IPS-20b (cell line): ENCODE measurements around the gene CARS1.

Source experiments
- H3K27ac ChIP-seq: one replicate; pipeline ENCODE4 v1.5.1; 2013; ENCODE audit warnings: low read length
- H3K27me3 ChIP-seq: 2 replicates; pipeline ENCODE4 v1.6.1; 2013; ENCODE audit warnings: mild to moderate bottlenecking, low read length, inconsistent platforms; ENCODE audit not compliant: insufficient read depth
- H3K36me3 ChIP-seq: 2 replicates; pipeline ENCODE4 v1.6.1; 2013; ENCODE audit warnings: low read depth, mild to moderate bottlenecking, inconsistent platforms, low read length, moderate library complexity; ENCODE audit not compliant: insufficient read depth
- H3K4me1 ChIP-seq: 2 replicates; pipeline ENCODE4 v1.6.1; 2013; ENCODE audit warnings: mild to moderate bottlenecking, control low read depth, inconsistent platforms, low read length, moderate library complexity; ENCODE audit not compliant: insufficient read depth
- H3K4me3 ChIP-seq: 2 replicates; pipeline ENCODE4 v1.5.1; 2013; ENCODE audit warnings: mild to moderate bottlenecking, low read length, inconsistent platforms
- H3K9ac ChIP-seq: 2 replicates; pipeline ENCODE4 v1.6.1; 2013; ENCODE audit warnings: low read depth, mild to moderate bottlenecking, inconsistent platforms, low read length, moderate library complexity
- H3K9me3 ChIP-seq: 2 replicates; pipeline ENCODE4 v1.6.1; 2013; ENCODE audit warnings: mild to moderate bottlenecking, low read depth, low read length, inconsistent platforms; ENCODE audit not compliant: insufficient read depth

CARS1 gene

DNA sequence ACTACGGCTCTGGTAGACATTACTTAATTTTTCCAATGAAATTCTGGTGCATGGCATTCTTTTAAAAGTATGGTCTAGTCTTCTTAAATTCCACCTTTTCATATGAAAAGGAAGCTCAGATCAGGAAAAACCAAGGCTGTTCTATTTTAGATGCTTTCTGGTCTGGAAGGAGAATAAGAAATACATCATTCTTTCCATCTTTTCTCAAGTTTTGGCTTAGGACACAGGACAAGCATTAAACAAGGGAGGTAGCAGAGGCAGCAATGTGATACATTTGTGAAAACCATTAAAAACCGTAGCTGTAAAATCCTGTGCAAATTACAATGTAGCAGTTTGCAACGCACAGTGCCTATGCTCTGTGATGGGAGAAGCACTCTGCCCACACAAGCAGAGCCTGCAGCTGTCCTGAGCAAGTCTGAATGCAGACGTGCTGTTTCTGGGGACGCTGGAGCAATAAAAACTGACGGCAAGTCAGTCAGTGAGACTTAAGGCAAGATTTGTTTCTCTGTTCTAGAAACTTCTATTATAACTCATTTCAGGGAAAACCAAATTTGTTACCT lies 88.8 kb downstream of the CARS1 start:
- Histone ChIP-seq H3K4me3 (no peak overlapping the region), H3K9ac (no peak overlapping the region), H3K4me1 (no peaks in the 10 kb centered on the region), H3K36me3 (peaks cover 97% of the 10 kb centered on the region), H3K27ac (no peak overlapping the region), H3K27me3 (no peaks in the 10 kb centered on the region), H3K9me3 (no peaks in the 10 kb centered on the region)

DNA sequence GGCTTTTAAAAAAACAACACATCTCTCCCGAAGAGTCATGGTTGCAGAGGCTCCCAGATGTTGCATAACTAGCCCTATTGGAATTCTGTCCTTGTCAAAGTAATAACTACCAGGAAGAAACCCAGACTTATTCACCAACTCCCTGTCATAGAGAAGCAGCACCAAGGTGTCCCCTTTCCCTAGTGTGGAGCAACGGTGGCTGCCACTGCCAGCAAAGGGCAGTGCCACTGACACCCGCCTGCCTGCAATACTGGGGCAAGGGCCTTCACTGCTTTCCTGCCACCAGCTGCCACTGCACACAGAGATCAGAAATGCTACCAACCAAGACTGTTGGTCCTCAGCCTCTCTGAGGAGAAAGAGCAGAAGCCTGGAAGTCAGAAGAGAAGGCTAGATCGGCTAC lies 92.4 kb downstream of the CARS1 start:
- Histone ChIP-seq H3K27ac (no peak overlapping the region), H3K27me3 (no peaks in the 10 kb centered on the region), H3K9me3 (no peaks in the 10 kb centered on the region), H3K36me3 (peaks cover 93% of the 10 kb centered on the region), H3K4me1 (peaks cover 3% of the 10 kb centered on the region), H3K4me3 (no peak overlapping the region), H3K9ac (no peak overlapping the region)

DNA sequence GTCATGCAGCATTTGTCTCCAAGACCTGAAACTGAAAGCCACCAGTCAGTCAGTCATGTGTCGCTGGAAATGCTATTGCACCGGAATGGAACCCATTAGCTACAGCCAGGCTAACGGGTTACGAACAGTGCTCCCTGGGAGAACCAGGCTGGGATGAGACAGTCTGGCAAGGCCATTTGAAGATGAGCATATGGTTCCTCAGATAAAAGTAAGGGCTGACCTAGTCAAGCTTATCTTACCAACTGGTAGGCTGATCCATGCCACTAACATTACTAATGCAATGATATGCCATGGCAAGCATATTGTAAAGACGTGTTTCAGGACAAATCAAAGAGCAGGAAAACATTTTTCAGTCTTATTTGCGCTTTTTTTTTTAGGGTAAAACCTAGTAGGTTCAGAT lies 93.5 kb downstream of the CARS1 start:
- Histone ChIP-seq H3K27me3 (no peaks in the 10 kb centered on the region), H3K9me3 (no peaks in the 10 kb centered on the region), H3K9ac (no peak overlapping the region), H3K27ac (no peak overlapping the region), H3K4me1 (peaks cover 3% of the 10 kb centered on the region), H3K36me3 (peaks cover 93% of the 10 kb centered on the region), H3K4me3 (no peak overlapping the region)

DNA sequence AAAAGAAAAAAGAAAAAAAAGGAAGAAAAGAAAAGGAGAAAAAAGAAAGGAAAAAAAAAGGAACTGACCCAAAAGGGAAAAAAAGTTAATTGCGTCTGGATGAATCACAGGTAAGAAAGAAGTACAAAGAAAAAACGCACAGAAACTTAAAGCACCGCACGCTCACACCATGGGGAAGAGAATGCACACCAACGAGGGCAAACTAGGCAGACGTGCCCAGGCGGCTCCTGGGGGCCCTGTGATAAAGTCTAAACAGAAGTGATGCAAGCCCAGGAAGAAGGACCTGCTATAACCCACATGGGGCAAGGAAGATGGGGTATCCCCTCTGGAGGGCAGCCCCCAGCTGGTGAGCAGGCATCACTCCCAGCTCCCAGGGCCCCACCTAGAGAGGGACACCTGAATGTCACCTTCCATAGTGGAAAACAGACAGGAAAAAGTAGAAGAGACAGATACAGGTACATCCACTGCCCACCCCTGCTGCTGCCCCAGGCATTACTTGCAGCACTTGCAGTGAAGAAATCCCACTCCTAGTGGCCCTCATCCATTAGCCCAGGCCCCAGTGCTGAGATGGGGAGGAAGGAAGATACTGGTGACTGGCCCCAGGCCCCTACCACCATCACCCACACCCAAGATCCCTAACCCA lies 94.0 kb downstream of the CARS1 start:
- Histone ChIP-seq H3K27me3 (no peaks in the 10 kb centered on the region), H3K36me3 (peaks cover 93% of the 10 kb centered on the region), H3K27ac (no peak overlapping the region), H3K9me3 (no peaks in the 10 kb centered on the region), H3K4me3 (no peak overlapping the region), H3K4me1 (peaks cover 3% of the 10 kb centered on the region), H3K9ac (no peak overlapping the region)

DNA sequence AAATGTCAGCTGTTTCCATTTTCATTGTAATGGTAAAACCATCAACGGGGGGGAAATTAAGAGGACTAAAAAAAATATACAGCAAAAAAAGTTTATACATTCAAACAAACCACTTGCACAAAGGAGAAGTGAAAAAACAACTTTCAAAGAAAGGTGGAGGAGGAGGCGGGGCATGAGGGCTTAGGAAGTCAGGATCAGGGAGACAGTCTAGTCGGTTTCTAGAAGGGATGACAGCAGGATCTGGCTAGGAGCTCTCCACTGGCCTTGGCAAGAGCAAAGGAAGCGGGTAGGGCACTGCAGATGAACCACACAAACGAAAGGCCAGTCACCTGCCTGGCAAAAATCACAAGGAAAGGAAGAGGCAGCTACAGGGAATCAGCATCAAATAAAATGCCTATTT lies 96.1 kb downstream of the CARS1 start:
- Histone ChIP-seq H3K27ac (no peak overlapping the region), H3K4me3 (no peak overlapping the region), H3K4me1 (peaks cover 3% of the 10 kb centered on the region), H3K9me3 (no peaks in the 10 kb centered on the region), H3K36me3 (peaks cover 96% of the 10 kb centered on the region), H3K27me3 (no peaks in the 10 kb centered on the region), H3K9ac (no peak overlapping the region)

DNA sequence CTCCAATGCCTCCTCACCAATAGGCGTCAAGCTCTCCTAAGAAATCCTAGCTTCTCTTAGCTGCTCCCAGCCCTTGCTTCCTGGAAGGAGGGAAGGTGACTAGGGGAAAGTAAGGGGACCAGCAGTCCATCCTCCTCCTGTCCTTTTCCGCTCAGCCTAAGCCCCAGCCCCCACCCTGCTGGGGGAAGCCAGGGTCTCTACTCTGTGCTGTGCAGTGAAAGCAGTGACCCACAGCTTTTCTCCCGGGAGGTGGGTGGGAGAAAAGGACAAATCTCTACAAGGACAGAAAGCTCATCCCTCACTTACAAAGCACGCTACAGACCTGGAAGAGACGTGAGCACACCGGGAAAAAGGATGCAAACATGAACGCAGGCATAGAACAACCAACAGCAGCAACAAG lies 97.1 kb downstream of the CARS1 start:
- no peak overlapping the region for H3K9ac ChIP-seq
- no peak overlapping the region for H3K27ac ChIP-seq
- no peaks in the 10 kb centered on the region for H3K9me3 ChIP-seq
- H3K36me3 ChIP-seq, result peaks cover 96% of the 10 kb centered on the region
- no peaks in the 10 kb centered on the region for H3K27me3 ChIP-seq
- H3K4me3 ChIP-seq, result no peak overlapping the region
- peaks cover 3% of the 10 kb centered on the region for H3K4me1 ChIP-seq

DNA sequence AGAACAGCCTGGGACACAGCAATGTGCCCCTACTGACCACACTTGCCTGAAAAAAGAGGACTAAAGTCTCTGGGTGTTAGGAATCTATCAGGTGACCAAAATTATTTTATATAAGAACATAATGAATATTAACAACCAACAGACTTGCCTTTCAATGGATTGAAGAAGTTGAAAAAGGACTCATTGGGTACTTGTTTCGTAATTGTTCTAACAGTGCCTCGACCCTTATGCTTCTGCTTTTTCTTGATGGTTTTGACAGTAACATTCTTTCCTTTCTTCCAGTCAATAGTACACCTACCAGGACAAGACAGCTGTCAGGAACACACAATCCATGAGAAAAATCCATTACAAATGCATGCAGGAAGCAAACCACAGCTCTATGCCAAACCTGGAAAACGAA lies 99.0 kb downstream of the CARS1 start:
- Histone ChIP-seq H3K9me3 (no peaks in the 10 kb centered on the region), H3K27ac (no peak overlapping the region), H3K4me3 (no peak overlapping the region), H3K9ac (no peak overlapping the region), H3K36me3 (peaks cover 96% of the 10 kb centered on the region), H3K4me1 (peaks cover 3% of the 10 kb centered on the region), H3K27me3 (no peaks in the 10 kb centered on the region)

DNA sequence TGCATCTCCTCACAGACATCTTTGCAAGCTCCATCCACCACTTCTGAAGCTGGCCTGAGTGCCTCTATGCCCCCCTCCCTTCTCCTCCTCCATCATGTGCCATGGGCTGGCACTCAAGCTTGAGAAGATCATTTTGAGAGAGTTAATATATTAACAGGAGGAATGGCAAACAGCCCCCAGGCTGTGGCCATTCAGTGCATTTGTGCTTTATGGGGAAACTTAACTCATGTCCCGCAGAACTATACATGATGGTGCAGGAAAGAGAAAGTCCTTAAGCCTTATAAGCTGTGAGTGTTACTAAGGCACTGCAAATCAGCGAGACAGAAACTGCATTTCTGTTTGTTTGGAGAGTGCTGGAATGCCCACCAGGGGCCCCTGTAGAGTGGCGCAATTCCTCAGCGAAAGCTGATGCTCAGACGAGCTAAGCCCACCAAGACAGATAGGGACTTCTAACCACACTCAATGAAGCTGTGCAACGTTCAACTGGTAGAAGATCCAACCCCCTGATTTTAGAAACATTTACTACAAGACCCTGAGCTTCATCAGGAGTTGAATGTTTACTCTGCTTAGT lies 101.2 kb downstream of the CARS1 start:
- H3K4me1 ChIP-seq, result no peaks in the 10 kb centered on the region
- no peak overlapping the region for H3K4me3 ChIP-seq
- no peak overlapping the region for H3K27ac ChIP-seq
- no peaks in the 10 kb centered on the region for H3K9me3 ChIP-seq
- peaks cover 100% of the 10 kb centered on the region for H3K36me3 ChIP-seq
- no peak overlapping the region for H3K9ac ChIP-seq
- no peaks in the 10 kb centered on the region for H3K27me3 ChIP-seq

DNA sequence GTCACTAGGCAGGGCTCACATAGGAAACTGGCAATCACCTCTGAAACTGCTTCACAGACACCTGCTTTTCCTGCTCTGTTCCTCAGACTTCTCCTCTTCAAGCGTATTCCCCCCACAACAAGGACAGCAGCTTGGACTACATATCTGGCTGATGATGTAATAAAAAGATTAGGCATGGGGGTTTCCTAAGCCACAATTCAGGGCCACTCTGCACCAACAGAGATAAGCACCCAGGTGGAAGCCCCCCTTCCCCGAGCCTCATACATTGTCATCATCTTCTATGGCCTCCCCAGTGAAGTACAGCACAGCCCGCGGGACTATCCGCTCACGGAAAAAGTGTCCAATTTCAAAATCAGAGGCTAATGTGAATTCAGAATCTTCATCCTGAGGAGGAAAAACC lies 103.0 kb downstream of the CARS1 start:
- Histone ChIP-seq H3K9me3 (no peaks in the 10 kb centered on the region), H3K36me3 (peaks cover 100% of the 10 kb centered on the region), H3K4me3 (no peak overlapping the region), H3K9ac (no peak overlapping the region), H3K27ac (no peak overlapping the region), H3K4me1 (no peaks in the 10 kb centered on the region), H3K27me3 (no peaks in the 10 kb centered on the region)

DNA sequence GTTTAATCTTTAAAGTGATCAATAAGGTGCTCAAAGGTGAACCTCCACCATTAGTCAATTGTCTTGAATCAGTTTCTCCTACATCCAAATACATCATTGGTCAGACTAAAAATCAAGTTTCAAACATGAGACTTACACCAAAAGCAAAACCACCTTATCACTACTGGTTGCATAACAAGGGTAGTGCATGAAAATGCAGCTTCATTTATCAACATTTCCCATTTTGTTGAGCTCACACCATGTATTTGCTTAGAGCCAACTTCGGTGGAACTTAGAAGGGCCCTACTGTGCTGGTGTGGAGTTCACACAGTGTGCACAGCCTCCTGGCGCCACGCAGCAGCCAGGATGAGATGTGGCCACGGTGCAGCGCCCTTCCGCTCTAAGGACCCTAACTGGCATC lies 104.9 kb downstream of the CARS1 start:
- Histone ChIP-seq H3K9me3 (no peaks in the 10 kb centered on the region), H3K9ac (no peak overlapping the region), H3K4me3 (no peak overlapping the region), H3K36me3 (peaks cover 100% of the 10 kb centered on the region), H3K27me3 (no peaks in the 10 kb centered on the region), H3K4me1 (peaks cover 3% of the 10 kb centered on the region; the same call in 1 of the 2 replicates), H3K27ac (no peak overlapping the region)

DNA sequence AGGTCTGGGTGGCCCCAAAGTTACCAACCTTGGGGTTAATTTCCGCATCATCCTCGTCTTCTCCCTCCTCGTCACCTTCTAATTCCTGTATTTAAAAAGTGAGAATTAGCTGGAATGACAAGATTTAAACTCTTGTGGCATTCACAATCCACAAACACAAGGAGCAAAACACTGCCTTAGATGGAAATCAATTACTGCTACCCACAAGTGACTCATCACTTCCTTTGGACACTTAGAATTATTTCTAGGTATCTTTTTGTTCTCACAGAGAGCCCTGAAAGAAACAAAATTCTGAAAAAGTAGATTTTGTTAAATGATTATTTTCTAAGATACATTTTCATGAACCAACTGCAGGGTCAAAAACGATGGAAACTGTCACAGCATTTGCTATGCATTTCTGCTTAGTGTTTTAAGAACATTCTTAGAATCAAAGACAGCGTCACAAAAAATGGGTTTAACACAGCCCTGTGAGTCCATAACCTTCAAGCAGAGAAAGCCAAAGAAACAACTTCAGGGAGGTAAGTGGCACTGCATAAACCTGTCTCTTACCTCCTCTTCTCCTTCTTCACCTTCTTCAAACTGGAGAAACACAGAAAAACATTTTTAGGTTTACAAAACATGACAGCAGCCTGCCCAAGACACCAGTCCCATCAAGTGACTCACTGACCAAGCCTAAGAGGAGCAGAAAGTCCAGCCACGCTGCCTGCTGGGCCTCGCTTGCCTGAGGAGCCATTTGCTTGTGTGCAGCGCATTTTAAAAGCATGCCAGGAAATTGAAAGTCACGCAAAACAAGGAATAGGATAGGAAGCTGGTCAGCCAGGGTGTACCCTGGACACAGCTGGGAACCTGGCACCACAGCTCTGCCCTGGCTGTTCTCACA lies 105.8 kb downstream of the CARS1 start:
- no peak overlapping the region for H3K4me3 ChIP-seq
- peaks cover 96% of the 10 kb centered on the region for H3K36me3 ChIP-seq
- H3K9me3 ChIP-seq, result no peaks in the 10 kb centered on the region
- H3K27me3 ChIP-seq, result no peaks in the 10 kb centered on the region
- peaks cover 4% of the 10 kb centered on the region; the same call in 1 of the 2 replicates for H3K4me1 ChIP-seq
- H3K27ac ChIP-seq, result no peak overlapping the region
- no peak overlapping the region for H3K9ac ChIP-seq
